HG02938 (cell line): ENCODE data around the gene SPDYE8.
A peak's percentile ranks its signal among the peaks of the same experiment; 100 is the strongest.
"Not testable (repeated sequence)": the region's sequence is repeated elsewhere in the genome, so short reads cannot be mapped to it uniquely, and the experiment has no call there.

Source experiments
- ATAC-seq: cut with Tn5 transposase; IDR thresholded peaks from one replicate; pipeline ENCODE4 v1.9.1; 2021; ENCODE audit warnings: mild to moderate bottlenecking, moderate library complexity; ENCODE audit not compliant: unreplicated experiment

Gene SPDYE8

GRCh38 chr7:73029666-73030065, at the start of gene SPDYE8:
Gene SPDYE8 (minus strand): TSS chr7:73029766. CDS start chr7:73027966, 1,800 bp downstream.
- ATAC-seq: not testable (repeated sequence)

- not testable (repeated sequence) for ATAC-seq
Measured at GRCh38 chr7:73057811-73058210, 28.2 kb upstream of the SPDYE8 start, which contains the start of gene SPDYE11. Gene SPDYE11 (minus strand): TSS chr7:73057911. CDS start chr7:73056111, 1,800 bp downstream.

GRCh38 chr7:73006491-73006890, 23.1 kb downstream of the SPDYE8 start:
- not testable (repeated sequence) for ATAC-seq

GRCh38 chr7:73005693-73006447, 23.7 kb downstream of the SPDYE8 start:
- peak; percentile 79 for ATAC-seq

- ATAC-seq: peak; percentile 71
Measured at GRCh38 chr7:73005356-73005692, 24.2 kb downstream of the SPDYE8 start.

GRCh38 chr7:72997887-72998468, 31.6 kb downstream of the SPDYE8 start:
- ATAC-seq: not testable (repeated sequence)

GRCh38 chr7:72997447-72997846, 32.1 kb downstream of the SPDYE8 start:
- not testable (repeated sequence) for ATAC-seq

GRCh38 chr7:72995484-72995883, 34.1 kb downstream of the SPDYE8 start:
- not testable (repeated sequence) for ATAC-seq

GRCh38 chr7:72990146-72990913, 39.2 kb downstream of the SPDYE8 start:
- not testable (repeated sequence) for ATAC-seq

GRCh38 chr7:72982084-72982483, 47.5 kb downstream of the SPDYE8 start:
- not testable (repeated sequence) for ATAC-seq

GRCh38 chr7:72980382-72980781, 49.2 kb downstream of the SPDYE8 start:
- not testable (repeated sequence) for ATAC-seq

GRCh38 chr7:72976434-72976833, 53.1 kb downstream of the SPDYE8 start:
- not testable (repeated sequence) for ATAC-seq

- not testable (repeated sequence) for ATAC-seq
Measured at GRCh38 chr7:72975656-72976286, 53.8 kb downstream of the SPDYE8 start.

GRCh38 chr7:72974781-72975180, 54.8 kb downstream of the SPDYE8 start:
- ATAC-seq: not testable (repeated sequence)

- not testable (repeated sequence) for ATAC-seq
Measured at GRCh38 chr7:72971505-72971904, 58.1 kb downstream of the SPDYE8 start.
